SK-N-MC (cell line): ENCODE results near the gene IL15.

Source experiments
- EZH2 ChIP-seq: fragments of 200-600 bp; sonication (generic); IDR thresholded peaks from one replicate; pipeline ENCODE4 v1.6.1; 2017; ENCODE audit warnings: antibody characterized with exemption
- POLR2AphosphoS5 ChIP-seq: IDR thresholded peaks from 2 replicates; pipeline ENCODE4 v1.6.1; 2012; ENCODE audit warnings: mild to moderate bottlenecking, low read depth, low read length, borderline replicate concordance

DNA sequence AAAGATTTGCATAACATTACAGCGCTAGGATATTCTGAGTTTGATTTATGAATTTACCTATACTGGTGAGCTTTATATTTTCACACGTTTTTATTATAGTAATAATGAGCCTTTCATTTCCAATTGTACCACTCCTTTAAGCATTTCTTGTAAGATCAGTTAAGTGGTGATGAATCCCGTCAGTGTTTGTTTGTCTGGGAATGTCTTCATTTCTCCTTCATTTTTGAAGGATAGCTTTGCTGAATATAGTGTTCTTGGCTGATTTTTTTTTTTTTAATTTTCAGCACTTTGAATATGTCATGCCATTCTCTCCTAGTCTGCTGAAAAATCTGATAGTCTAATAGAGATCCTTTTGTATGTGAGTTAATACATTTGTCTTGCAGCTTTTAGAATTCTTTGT is 70.1 kb downstream of the IL15 start:
- TF ChIP-seq EZH2 (no peak), POLR2AphosphoS5 (no peak)
